HuH-7 (cell line): ENCODE data around the gene LMBRD2.
A peak's percentile ranks its signal among the peaks of the same experiment; 100 is the strongest.
"Not testable (repeated sequence)": the region's sequence is repeated elsewhere in the genome, so short reads cannot be mapped to it uniquely, and the experiment has no call there.

Experiments
- DNase-seq: peaks from one replicate; pipeline ENCODE4 v3.0.0; 2011; ENCODE audit warnings: low spot score

The LMBRD2 gene

GRCh38 chr5:36161361-36161760 lies 9.7 kb upstream of the LMBRD2 start:
- no peak for DNase-seq

GRCh38 chr5:36160617-36161016 lies 8.9 kb upstream of the LMBRD2 start:
- no peak for DNase-seq

- DNase-seq = no peak
These were observed 6.5 kb upstream of the LMBRD2 start for GRCh38 chr5:36158144-36158543.

GRCh38 chr5:36156619-36157018 lies 4.9 kb upstream of the LMBRD2 start:
- no peak for DNase-seq

GRCh38 chr5:36156121-36156601 lies 4.5 kb upstream of the LMBRD2 start:
- no peak for DNase-seq

- no peak for DNase-seq
These were observed 3.6 kb upstream of the LMBRD2 start for GRCh38 chr5:36155291-36155690.

GRCh38 chr5:36153726-36154125 lies 2.0 kb upstream of the LMBRD2 start:
- peak; percentile 58 for DNase-seq

GRCh38 chr5:36153298-36153677 lies 1.6 kb upstream of the LMBRD2 start:
- DNase-seq = no peak

- no peak for DNase-seq
These were observed 924 bp upstream of the LMBRD2 start for GRCh38 chr5:36152324-36153297.

GRCh38 chr5:36150676-36151433 lies 832 bp downstream of the LMBRD2 start:
- DNase-seq = peak; percentile 67

- DNase-seq = no peak
These were observed 4.0 kb downstream of the LMBRD2 start for GRCh38 chr5:36147681-36148080.

- no peak for DNase-seq
These were observed 5.3 kb downstream of the LMBRD2 start for GRCh38 chr5:36146390-36146789.

- DNase-seq = no peak
These were observed 6.4 kb downstream of the LMBRD2 start for GRCh38 chr5:36145311-36145710.

- no peak for DNase-seq
These were observed 12.6 kb downstream of the LMBRD2 start for GRCh38 chr5:36138900-36139683.

GRCh38 chr5:36136581-36136980 lies 15.1 kb downstream of the LMBRD2 start:
- no peak for DNase-seq

GRCh38 chr5:36135988-36136387 lies 15.7 kb downstream of the LMBRD2 start:
- no peak for DNase-seq

- not testable (repeated sequence) for DNase-seq
These were observed 18.7 kb downstream of the LMBRD2 start for GRCh38 chr5:36133009-36133408.

- not testable (repeated sequence) for DNase-seq
These were observed 22.0 kb downstream of the LMBRD2 start for GRCh38 chr5:36129666-36130065.

GRCh38 chr5:36128795-36129194 lies 22.9 kb downstream of the LMBRD2 start:
- DNase-seq = no peak

GRCh38 chr5:36125868-36126267 lies 25.8 kb downstream of the LMBRD2 start:
- DNase-seq = no peak

- DNase-seq = no peak
These were observed 40.4 kb downstream of the LMBRD2 start for GRCh38 chr5:36111238-36111637.
